NCI-H2227 (cell line): ENCODE results near the gene MCTP1.
"Not testable (repeated sequence)": the region's sequence is repeated elsewhere in the genome, so short reads cannot be mapped to it uniquely, and the experiment has no call there.

Experiments
- DNase-seq: peaks from one replicate; lab custom pipeline; 2025; ENCODE audit not compliant: unreplicated experiment; lab: John Stamatoyannopoulos, UW

Gene MCTP1

GRCh38 chr5:95184924-95185323 lies 100.0 kb downstream of the MCTP1 start:
- DNase-seq, result no peak

GRCh38 chr5:95181644-95182043 lies 103.2 kb downstream of the MCTP1 start:
- no peak for DNase-seq

- DNase-seq, result no peak
Measured at GRCh38 chr5:95178046-95178651, 106.7 kb downstream of the MCTP1 start.

GRCh38 chr5:95177456-95177855 lies 107.4 kb downstream of the MCTP1 start:
- DNase-seq, result no peak

- DNase-seq, result no peak
Measured at GRCh38 chr5:95175106-95175505, 109.8 kb downstream of the MCTP1 start.

GRCh38 chr5:95172659-95173058 lies 112.2 kb downstream of the MCTP1 start:
- DNase-seq, result no peak

- DNase-seq, result no peak
Measured at GRCh38 chr5:95164861-95165260, 120.0 kb downstream of the MCTP1 start.

- peak; percentile 5 for DNase-seq
Measured at GRCh38 chr5:95163079-95163478, 121.8 kb downstream of the MCTP1 start.

GRCh38 chr5:95162231-95162992 lies 122.5 kb downstream of the MCTP1 start:
- DNase-seq, result no peak

GRCh38 chr5:95159603-95160002 lies 125.3 kb downstream of the MCTP1 start:
- DNase-seq, result no peak

GRCh38 chr5:95155888-95156287 lies 129.0 kb downstream of the MCTP1 start:
- no peak for DNase-seq

GRCh38 chr5:95153511-95153910 lies 131.4 kb downstream of the MCTP1 start:
- DNase-seq, result no peak

- DNase-seq, result no peak
Measured at GRCh38 chr5:95152535-95152934, 132.4 kb downstream of the MCTP1 start.

- no peak for DNase-seq
Measured at GRCh38 chr5:95152131-95152530, 132.8 kb downstream of the MCTP1 start.

GRCh38 chr5:95151694-95152093 lies 133.2 kb downstream of the MCTP1 start:
- no peak for DNase-seq

GRCh38 chr5:95149387-95149786 lies 135.5 kb downstream of the MCTP1 start:
- DNase-seq, result no peak

GRCh38 chr5:95148453-95148852 lies 136.4 kb downstream of the MCTP1 start:
- DNase-seq, result no peak

GRCh38 chr5:95143858-95144257 lies 141.0 kb downstream of the MCTP1 start:
- not testable (repeated sequence) for DNase-seq

GRCh38 chr5:95142145-95142544 lies 142.7 kb downstream of the MCTP1 start:
- no peak for DNase-seq

- no peak for DNase-seq
Measured at GRCh38 chr5:95141141-95141540, 143.8 kb downstream of the MCTP1 start.

GRCh38 chr5:95134326-95134725 lies 150.6 kb downstream of the MCTP1 start:
- no peak for DNase-seq

GRCh38 chr5:95132096-95132495 lies 152.8 kb downstream of the MCTP1 start:
- DNase-seq, result no peak

- DNase-seq, result no peak
Measured at GRCh38 chr5:95130941-95131340, 154.0 kb downstream of the MCTP1 start.
